Vagina (tissue), 2 donors: ENCODE measurements around the gene DPP4.

Experiments used
- CTCF ChIP-seq, 3 experiments: fragments of 450-650 bp in 2 of 3; fragments of 200-600 bp in 1 of 3; sonication (generic) in 1 of 3; IDR thresholded peaks; one replicate each; pipeline ENCODE4 v1.5.1; 2017 to 2019; ENCODE audit warnings: antibody characterized with exemption in 3 of 3, mild to moderate bottlenecking in 2 of 3, moderate library complexity in 2 of 3
- POLR2AphosphoS5 ChIP-seq, 2 donors: sonication (generic); formaldehyde crosslinking; IDR thresholded peaks; one replicate each; pipeline ENCODE4 v1.9.0; 2017; ENCODE audit warnings: antibody characterized with exemption in 2 of 2, mild to moderate bottlenecking in 2 of 2, low read depth in 1 of 2; ENCODE audit not compliant: insufficient read depth in 1 of 2

- TF ChIP-seq POLR2AphosphoS5 (IDR thresholded peaks at IDR 0.05; ENCODE audit: insufficient read depth in 1 of 2, low read depth in 1 of 2) (no peak), CTCF (IDR thresholded peaks at IDR 0.05) (no peak)
Measured at GRCh38 chr2:162037886-162038285, 36.1 kb downstream of the DPP4 start.
